Body of pancreas (tissue), 4 donors: Measurements from ENCODE around the gene ABHD17A. TPM values are rescaled to one million over a fixed set of nuclear protein-coding genes. Genes with fewer than 3 reads are reported as not detected.
A peak's percentile ranks its signal among the peaks of the same experiment; 100 is the strongest.

Experiments
- ATAC-seq: fragments of 150-250 bp; one replicate; pipeline ENCODE4 v1.9.1; 2016
- DNase-seq, 4 donors: peaks; one replicate each; pipeline ENCODE4 v3.0.0-alpha.2; 2019
- H3K27ac ChIP-seq, 4 donors: fragments of 200-600 bp; sonication (generic); 1 replicate in 3 of 4; 2 replicates in 1 of 4; pipeline versions ENCODE4 v1.5.1 to v1.6.1; 2016 to 2019; ENCODE audit warnings: mild to moderate bottlenecking in 1 of 4, mixed read lengths in 1 of 4, moderate library complexity in 1 of 4
- H3K27me3 ChIP-seq, 2 donors: fragments of 200-600 bp; sonication (generic); one replicate each; pipeline ENCODE4 v1.6.0; 2016; ENCODE audit warnings: mild to moderate bottlenecking in 1 of 2
- H3K36me3 ChIP-seq, 2 donors: fragments of 200-600 bp; sonication (generic); replicated peaks in 1 of 2; 2 replicates each; pipeline ENCODE4 v1.5.1; 2016; ENCODE audit warnings: low read depth in 2 of 2; ENCODE audit not compliant: insufficient read depth in 1 of 2
- H3K4me1 ChIP-seq: fragments of 200-600 bp; sonication (generic); one replicate; pipeline ENCODE4 v1.6.0; 2016
- H3K4me3 ChIP-seq, 2 donors: fragments of 200-600 bp; sonication (generic); 1 replicate in 1 of 2; 2 replicates in 1 of 2; pipeline ENCODE4 v1.5.1; 2016 to 2019
- H3K9me3 ChIP-seq, 3 donors: fragments of 200-600 bp; sonication (generic); 1 replicate in 2 of 3; 2 replicates in 1 of 3; pipeline ENCODE4 v1.5.1; 2016
- POLR2A ChIP-seq, 3 donors: fragments of 450-650 bp; IDR thresholded peaks; one replicate each; pipeline ENCODE4 v1.6.1; 2016; ENCODE audit warnings: antibody characterized with exemption in 3 of 3, mild to moderate bottlenecking in 2 of 3
- WGBS, 2 donors: methylation state at CpG; one replicate each; pipeline ENCODE4 v1.1.5; 2017; 5-methylcytosine and 5-hydroxymethylcytosine counted together
- intact Hi-C: fragments of 100-400 bp; cut with DNase I; formaldehyde crosslinking; loops from one replicate; pipeline ENCODE4 v1.15.1; 2023
- total RNA-seq, 2 donors: library from RNA; depleted of rRNA; stranded (reverse); fragments of >200 nt; gene quantifications; one replicate each; pipeline ENCODE4 v1.1.0, GENCODE V29; 2016
- TF ChIP-seq, protein P1 (sequence below), 7 experiments: fragments of 450-650 bp in 4 of 7; fragments of 200-600 bp in 3 of 7; sonication (generic) in 3 of 7; IDR thresholded peaks; one replicate each; pipeline ENCODE4 v1.5.1; 2016 to 2019; ENCODE audit warnings: antibody characterized with exemption in 7 of 7

The ABHD17A gene
- total RNA-seq, 2 donors from 2014 or later: 56.8 to 100 TPM

GRCh38 chr19:1848399-1849131, 36.7 kb downstream of the ABHD17A start, which contains the start of gene REXO1:
REXO1 (minus strand) TSS chr19:1848483; CDS start chr19:1848358, 125 bp downstream.
- DNase-seq: peak; percentile 97 to 99 (median 98)
- no peaks in the 10 kb centered on the region for H3K27me3 ChIP-seq
- TF ChIP-seq, protein P1, sequence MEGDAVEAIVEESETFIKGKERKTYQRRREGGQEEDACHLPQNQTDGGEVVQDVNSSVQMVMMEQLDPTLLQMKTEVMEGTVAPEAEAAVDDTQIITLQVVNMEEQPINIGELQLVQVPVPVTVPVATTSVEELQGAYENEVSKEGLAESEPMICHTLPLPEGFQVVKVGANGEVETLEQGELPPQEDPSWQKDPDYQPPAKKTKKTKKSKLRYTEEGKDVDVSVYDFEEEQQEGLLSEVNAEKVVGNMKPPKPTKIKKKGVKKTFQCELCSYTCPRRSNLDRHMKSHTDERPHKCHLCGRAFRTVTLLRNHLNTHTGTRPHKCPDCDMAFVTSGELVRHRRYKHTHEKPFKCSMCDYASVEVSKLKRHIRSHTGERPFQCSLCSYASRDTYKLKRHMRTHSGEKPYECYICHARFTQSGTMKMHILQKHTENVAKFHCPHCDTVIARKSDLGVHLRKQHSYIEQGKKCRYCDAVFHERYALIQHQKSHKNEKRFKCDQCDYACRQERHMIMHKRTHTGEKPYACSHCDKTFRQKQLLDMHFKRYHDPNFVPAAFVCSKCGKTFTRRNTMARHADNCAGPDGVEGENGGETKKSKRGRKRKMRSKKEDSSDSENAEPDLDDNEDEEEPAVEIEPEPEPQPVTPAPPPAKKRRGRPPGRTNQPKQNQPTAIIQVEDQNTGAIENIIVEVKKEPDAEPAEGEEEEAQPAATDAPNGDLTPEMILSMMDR (IDR thresholded peaks at IDR 0.05): peak; percentile 85 to 99 (median 97)
- peak; percentile 17 to 66 (median 53) for TF ChIP-seq POLR2A (IDR thresholded peaks at IDR 0.05)
- peak within 1 kb of the TSS; percentile 97 to 100 (median 100) for H3K27ac ChIP-seq
- intact Hi-C loops: no loop called here
- peaks cover 51% of the 10 kb centered on the region for H3K4me1 ChIP-seq
- peak within 1 kb of the TSS; percentile 88 to 100 for H3K4me3 ChIP-seq
- WGBS, 2 donors: 2 to 4% methylated on average over 24 to 43 of the region's 60 CpGs
- H3K36me3 ChIP-seq: no peaks in the 10 kb centered on the region
- ATAC-seq: peak; percentile 92
- no peaks in the 10 kb centered on the region for H3K9me3 ChIP-seq

- ATAC-seq: peak; percentile 8
- H3K4me3 ChIP-seq: peak overlapping the region; percentile 88 to 100
These were observed 37.5 kb downstream of the ABHD17A start for GRCh38 chr19:1847684-1848398.

DNA sequence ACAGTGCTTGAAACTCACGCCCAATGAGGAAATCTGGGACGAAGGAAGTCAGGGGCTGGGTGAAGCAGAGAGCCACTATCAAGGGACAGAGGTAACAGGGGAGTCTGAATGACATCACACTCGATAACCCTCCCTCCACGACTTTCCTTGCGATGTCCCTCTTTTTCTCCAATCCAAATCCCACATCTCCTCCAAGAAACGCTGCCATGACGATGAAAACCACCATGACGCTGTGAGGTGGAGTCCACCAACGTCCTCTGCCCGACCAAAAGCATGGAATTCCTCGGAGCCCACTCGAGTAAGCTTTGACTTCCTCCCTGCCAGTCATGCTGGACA, 38.0 kb downstream of the ABHD17A start:
- H3K4me3 ChIP-seq: peak overlapping the region; percentile 88 to 100
- intact Hi-C loops: no loop called here
- peaks cover 55% of the 10 kb centered on the region for H3K4me1 ChIP-seq

More at GRCh38 chr19:1847684-1848398, 37.5 kb downstream of the ABHD17A start:
- TF ChIP-seq, protein P1 (IDR thresholded peaks at IDR 0.05): no peak
- no peak for TF ChIP-seq POLR2A (IDR thresholded peaks at IDR 0.05)
- Histone ChIP-seq H3K36me3 (no peaks in the 10 kb centered on the region), H3K4me1 (peaks cover 51% of the 10 kb centered on the region), H3K27ac (peak overlapping the region; percentile 97 to 100 (median 100)), H3K27me3 (no peaks in the 10 kb centered on the region), H3K9me3 (no peaks in the 10 kb centered on the region)
- DNase-seq: peak in 1 of 4 donors; percentile 21
- 0% methylated on average over 20 to 65 of the region's 72 CpGs for WGBS, 2 donors
- intact Hi-C loops: no loop called here

DNA sequence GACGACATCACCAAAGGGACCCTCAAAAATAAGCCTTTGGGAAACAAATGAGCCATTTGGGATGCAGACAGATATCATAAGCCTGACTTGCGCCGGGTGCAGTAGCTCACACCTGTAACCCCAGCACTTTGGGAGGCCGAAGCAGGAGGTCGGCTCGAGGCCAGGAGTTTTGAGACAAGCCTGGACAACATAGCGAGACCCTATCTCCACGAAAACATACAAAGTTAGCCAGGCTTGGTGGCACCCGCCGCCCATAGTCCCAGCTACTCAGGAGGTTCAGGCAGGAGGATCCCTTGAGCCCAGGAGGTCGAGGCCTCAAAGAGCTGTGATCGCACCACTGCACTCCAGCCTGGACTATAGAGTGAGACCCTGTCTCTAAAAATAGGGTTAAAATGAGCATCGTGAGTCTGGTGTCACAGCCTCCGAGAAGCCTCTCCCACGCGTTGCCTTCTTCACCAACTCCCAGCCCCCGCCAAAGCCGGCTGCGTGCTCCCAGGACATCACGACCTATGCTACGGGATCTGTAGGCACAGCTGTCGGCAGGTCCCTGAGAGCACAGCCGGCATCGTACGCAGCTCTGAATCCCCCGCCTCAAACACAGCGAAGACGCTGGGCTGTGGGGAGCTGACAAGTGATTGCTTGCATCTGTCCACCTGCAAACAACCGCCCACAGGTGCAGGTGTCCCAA, 38.6 kb downstream of the ABHD17A start:
- 48 to 49% methylated on average over 27 to 29 of the region's 29 CpGs for WGBS, 2 donors
- H3K27me3 ChIP-seq: no peaks in the 10 kb centered on the region
- no peak overlapping the region for H3K4me3 ChIP-seq
- DNase-seq (no peak), ATAC-seq (no peak)
- H3K27ac ChIP-seq: no peak overlapping the region
- H3K36me3 ChIP-seq: no peaks in the 10 kb centered on the region
- peaks cover 62% of the 10 kb centered on the region for H3K4me1 ChIP-seq
- intact Hi-C loops: no loop called here
- no peaks in the 10 kb centered on the region for H3K9me3 ChIP-seq
- TF ChIP-seq, protein P1 (IDR thresholded peaks at IDR 0.05): no peak
- TF ChIP-seq POLR2A (IDR thresholded peaks at IDR 0.05): no peak

More for the DNA sequence above, 38.0 kb downstream of the ABHD17A start:
- Histone ChIP-seq H3K27ac (peak overlapping the region in 3 of 4 donors; percentile 99 to 100 (median 100)), H3K36me3 (no peaks in the 10 kb centered on the region), H3K9me3 (no peaks in the 10 kb centered on the region), H3K27me3 (no peaks in the 10 kb centered on the region)
- TF ChIP-seq POLR2A (IDR thresholded peaks at IDR 0.05): no peak
- TF ChIP-seq, protein P1 (IDR thresholded peaks at IDR 0.05): no peak
- ATAC-seq: no peak
- WGBS, 2 donors: 2 to 7% methylated on average over 7 to 12 of the region's 12 CpGs
- no peak for DNase-seq
